OCI-M2 (cell line): ENCODE results near the gene PLXNB3.
"Not testable (repeated sequence)": the region's sequence is repeated elsewhere in the genome, so short reads cannot be mapped to it uniquely, and the experiment has no call there.

Experiments used
- DNase-seq: peaks from one replicate; lab custom pipeline; 2025; ENCODE audit not compliant: unreplicated experiment; lab: John Stamatoyannopoulos, UW

The PLXNB3 gene

GRCh38 chrX:153806999-153807575, 43.0 kb downstream of the PLXNB3 start:
- no peak for DNase-seq

- no peak for DNase-seq
Observed at GRCh38 chrX:153807976-153808375, 43.9 kb downstream of the PLXNB3 start.

GRCh38 chrX:153812220-153812619, 48.2 kb downstream of the PLXNB3 start:
- no peak for DNase-seq

- no peak for DNase-seq
Observed at GRCh38 chrX:153813161-153813560, 49.1 kb downstream of the PLXNB3 start.

- no peak for DNase-seq
Observed at GRCh38 chrX:153814591-153815315, 50.7 kb downstream of the PLXNB3 start.

- DNase-seq, result no peak
Observed at GRCh38 chrX:153816831-153817690, 53.0 kb downstream of the PLXNB3 start.

GRCh38 chrX:153818064-153818463, 54.0 kb downstream of the PLXNB3 start:
- not testable (repeated sequence) for DNase-seq

- DNase-seq, result no peak
Observed at GRCh38 chrX:153818571-153819383, 54.7 kb downstream of the PLXNB3 start.

GRCh38 chrX:153819384-153820040, 55.5 kb downstream of the PLXNB3 start:
- no peak for DNase-seq

GRCh38 chrX:153820601-153821000, 56.6 kb downstream of the PLXNB3 start:
- DNase-seq, result no peak

- DNase-seq, result no peak
Observed at GRCh38 chrX:153821066-153821465, 57.0 kb downstream of the PLXNB3 start.

GRCh38 chrX:153824348-153824747, 60.3 kb downstream of the PLXNB3 start:
- no peak for DNase-seq

GRCh38 chrX:153825042-153825441, 61.0 kb downstream of the PLXNB3 start:
- DNase-seq, result no peak
